Measurements from ENCODE around the gene ERLEC1.

DNA sequence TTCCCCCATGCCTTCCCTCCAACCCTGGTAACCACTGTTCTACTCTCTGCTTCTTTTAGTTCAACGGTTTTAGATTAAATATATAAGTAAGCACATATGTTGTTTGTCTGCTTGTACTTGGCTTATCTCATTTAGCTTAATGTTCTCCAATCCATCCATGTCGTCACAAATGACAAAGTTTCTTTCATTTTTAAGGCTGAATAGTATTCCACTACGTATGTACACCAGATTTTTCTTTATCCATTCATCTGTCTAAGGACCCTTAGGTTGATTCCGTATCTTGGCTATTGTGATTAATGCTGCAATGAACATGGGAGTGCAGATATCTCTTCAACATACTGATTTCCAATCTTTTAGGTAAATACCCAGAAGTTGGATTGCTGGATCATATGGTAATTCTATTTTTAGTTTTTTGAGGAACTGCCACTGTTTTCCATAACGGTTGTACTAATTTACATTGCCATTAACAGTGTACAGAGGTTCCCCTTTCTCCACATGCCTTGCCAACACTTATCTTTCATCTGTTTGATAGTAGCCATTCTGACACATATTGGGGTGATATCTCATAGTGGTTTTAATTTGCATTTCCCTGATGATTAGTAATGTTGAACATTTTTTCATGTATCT, 8.2 kb upstream of the ERLEC1 start:
- no peak for TF ChIP-seq CEBPB (IDR thresholded peaks at IDR 0.05; ENCODE audit: low read depth, low read length)
- TF ChIP-seq, protein P1, sequence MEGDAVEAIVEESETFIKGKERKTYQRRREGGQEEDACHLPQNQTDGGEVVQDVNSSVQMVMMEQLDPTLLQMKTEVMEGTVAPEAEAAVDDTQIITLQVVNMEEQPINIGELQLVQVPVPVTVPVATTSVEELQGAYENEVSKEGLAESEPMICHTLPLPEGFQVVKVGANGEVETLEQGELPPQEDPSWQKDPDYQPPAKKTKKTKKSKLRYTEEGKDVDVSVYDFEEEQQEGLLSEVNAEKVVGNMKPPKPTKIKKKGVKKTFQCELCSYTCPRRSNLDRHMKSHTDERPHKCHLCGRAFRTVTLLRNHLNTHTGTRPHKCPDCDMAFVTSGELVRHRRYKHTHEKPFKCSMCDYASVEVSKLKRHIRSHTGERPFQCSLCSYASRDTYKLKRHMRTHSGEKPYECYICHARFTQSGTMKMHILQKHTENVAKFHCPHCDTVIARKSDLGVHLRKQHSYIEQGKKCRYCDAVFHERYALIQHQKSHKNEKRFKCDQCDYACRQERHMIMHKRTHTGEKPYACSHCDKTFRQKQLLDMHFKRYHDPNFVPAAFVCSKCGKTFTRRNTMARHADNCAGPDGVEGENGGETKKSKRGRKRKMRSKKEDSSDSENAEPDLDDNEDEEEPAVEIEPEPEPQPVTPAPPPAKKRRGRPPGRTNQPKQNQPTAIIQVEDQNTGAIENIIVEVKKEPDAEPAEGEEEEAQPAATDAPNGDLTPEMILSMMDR (conservative IDR thresholded peaks at IDR 0.05; ENCODE audit: low read depth, low read length): no peak
- no peak for TF ChIP-seq MAZ (IDR thresholded peaks at IDR 0.05; ENCODE audit: borderline replicate concordance, low read depth, low read length)
- TF ChIP-seq SMC3 (IDR thresholded peaks at IDR 0.05; ENCODE audit: low read depth, low read length): no peak
- TF ChIP-seq POLR2A (IDR thresholded peaks at IDR 0.05; ENCODE audit: low read depth, low read length): no peak
- no peak for TF ChIP-seq RFX5 (IDR thresholded peaks at IDR 0.05; ENCODE audit: low read depth, low read length)
- TF ChIP-seq RAD21 (IDR thresholded peaks at IDR 0.05; ENCODE audit: low read length): no peak
- no peak for TF ChIP-seq MXI1 (IDR thresholded peaks at IDR 0.05; ENCODE audit: borderline replicate concordance, low read depth, low read length)
- no peak for TF ChIP-seq NFE2L2 (IDR thresholded peaks at IDR 0.05; ENCODE audit: low read depth, low read length)
- no peak for TF ChIP-seq MAFK (IDR thresholded peaks at IDR 0.05; ENCODE audit: low read depth, low read length)
- TF ChIP-seq, protein P2, sequence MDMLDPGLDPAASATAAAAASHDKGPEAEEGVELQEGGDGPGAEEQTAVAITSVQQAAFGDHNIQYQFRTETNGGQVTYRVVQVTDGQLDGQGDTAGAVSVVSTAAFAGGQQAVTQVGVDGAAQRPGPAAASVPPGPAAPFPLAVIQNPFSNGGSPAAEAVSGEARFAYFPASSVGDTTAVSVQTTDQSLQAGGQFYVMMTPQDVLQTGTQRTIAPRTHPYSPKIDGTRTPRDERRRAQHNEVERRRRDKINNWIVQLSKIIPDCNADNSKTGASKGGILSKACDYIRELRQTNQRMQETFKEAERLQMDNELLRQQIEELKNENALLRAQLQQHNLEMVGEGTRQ (IDR thresholded peaks at IDR 0.05; ENCODE audit: low read depth, low read length): no peak
